Measurements from ENCODE around the gene CYRIA.

The CYRIA gene

GRCh38 chr2:16669388-16669787, 3.8 kb upstream of the CYRIA start:
- DNase-seq (ENCODE audit: low read depth in 3 of 3): no peak

- DNase-seq (ENCODE audit: low read depth in 3 of 3): no peak
Measured at GRCh38 chr2:16666449-16666801, 791 bp upstream of the CYRIA start.

DNA sequence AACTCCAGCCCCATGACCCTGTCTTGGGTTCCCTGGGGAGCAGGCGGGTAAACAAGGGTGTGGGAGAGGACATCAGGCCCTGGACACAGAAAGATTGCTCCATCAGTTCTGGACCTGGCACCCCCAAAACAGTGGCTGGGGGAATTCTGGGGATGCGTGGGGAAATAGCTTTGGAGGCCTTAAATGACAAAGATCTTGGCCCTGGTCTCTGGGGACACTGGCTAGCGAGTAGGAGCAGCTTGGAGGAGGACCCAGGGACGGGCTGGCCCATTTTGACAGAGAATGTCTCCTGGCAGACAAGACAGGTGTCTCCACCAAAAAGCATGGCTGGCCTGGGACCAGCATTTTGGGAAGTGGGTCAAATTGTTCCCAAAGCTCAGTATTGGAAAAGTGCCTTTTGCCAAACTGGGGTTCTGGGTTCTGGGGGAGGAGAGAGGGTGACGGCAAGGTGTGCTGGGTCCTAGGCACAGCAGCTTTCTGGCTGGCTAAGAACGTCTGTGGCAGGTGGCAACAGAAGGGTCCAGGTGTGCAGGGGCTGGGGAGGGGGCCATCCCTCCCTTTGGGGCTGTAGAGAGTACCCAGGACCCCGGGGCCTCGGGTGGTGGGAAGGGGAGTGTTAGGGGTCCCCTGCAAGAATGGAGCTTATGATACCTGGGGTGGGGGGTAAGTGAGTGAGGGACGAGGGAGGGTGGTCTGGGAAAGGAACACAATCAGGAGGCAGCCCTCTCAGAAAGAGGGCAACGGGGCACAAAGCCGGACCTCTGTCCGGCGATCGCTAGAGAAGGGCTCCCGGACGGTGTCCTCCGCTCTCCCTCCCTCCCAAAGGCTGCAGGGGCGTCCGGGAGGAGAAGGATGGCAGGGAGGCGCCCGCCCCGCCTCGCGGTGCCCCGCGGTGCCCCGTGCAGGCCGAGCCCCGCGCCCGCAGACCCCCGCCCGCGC, 556 bp downstream of the CYRIA start:
- no peak for DNase-seq (ENCODE audit: low read depth in 3 of 3)

DNA sequence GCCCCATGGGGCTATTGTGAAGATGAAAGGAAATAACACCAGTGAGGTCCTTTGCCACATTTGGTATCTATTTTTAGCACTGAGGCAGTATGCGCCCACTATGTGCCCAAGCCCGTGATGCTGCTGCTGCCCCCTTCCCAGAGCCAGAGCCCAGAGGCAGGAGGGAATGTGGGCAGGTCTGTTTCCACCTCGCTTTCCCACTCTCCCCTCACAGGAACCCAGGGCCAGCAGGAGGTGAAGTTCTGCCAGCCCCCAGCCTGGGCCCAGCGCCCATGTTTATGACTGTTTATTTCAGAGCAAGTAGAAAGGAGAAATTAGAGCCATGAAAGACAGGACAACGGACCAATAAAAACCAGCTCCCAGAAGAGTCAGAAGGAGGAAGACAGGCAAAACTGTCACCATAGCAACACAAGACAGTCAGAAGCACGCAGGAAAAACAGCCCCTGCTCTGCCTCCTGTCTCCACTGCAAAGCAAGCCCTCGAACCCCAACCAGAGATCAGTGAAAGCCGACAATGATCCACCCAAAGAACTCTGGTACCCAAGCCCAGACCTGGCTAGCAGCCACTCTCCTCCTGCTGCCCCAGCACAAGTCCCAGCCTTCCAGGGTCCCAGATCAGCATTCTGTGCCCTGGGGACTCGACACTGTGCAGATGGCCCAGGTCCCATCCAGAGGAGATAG, 1.4 kb downstream of the CYRIA start:
- no peak for DNase-seq (ENCODE audit: low read depth in 3 of 3)

DNA sequence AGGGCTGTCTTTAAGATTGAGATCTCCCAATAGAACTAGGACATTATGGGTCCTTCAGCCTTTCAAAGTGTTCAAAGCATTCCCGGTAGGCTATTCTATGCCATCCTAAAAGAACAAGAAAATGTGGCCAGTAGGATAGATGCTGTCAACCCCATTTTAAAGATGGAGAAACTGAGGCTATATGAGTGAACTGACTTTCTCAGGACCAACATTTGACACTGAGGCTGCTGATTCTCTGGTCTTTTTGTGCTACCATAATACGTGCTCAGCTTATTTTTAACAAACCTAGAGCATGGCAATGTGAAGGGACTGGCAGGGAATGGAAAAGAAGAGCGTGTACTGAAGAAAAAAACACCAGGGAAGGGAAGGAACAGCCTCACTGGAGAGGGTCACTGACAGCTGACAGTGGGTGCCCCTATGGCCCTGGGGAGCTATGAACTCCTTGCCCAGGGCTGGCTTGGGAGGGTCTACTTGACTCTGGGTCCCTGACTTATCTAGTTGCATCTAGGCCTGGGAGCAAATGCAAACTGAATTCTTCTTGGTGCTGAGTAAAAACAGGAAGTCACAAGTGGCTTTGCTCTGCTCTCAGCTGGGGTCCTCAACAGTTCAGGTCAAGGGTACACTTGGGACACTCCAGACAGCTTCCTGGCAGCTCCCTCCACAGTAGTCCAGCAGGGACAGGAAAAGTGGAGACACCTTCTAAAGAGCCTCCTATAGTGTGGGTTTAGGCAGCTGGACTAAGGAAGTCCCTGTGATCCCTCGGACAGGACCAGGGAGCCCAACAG, 2.3 kb downstream of the CYRIA start:
- DNase-seq (ENCODE audit: low read depth in 3 of 3): no peak

DNA sequence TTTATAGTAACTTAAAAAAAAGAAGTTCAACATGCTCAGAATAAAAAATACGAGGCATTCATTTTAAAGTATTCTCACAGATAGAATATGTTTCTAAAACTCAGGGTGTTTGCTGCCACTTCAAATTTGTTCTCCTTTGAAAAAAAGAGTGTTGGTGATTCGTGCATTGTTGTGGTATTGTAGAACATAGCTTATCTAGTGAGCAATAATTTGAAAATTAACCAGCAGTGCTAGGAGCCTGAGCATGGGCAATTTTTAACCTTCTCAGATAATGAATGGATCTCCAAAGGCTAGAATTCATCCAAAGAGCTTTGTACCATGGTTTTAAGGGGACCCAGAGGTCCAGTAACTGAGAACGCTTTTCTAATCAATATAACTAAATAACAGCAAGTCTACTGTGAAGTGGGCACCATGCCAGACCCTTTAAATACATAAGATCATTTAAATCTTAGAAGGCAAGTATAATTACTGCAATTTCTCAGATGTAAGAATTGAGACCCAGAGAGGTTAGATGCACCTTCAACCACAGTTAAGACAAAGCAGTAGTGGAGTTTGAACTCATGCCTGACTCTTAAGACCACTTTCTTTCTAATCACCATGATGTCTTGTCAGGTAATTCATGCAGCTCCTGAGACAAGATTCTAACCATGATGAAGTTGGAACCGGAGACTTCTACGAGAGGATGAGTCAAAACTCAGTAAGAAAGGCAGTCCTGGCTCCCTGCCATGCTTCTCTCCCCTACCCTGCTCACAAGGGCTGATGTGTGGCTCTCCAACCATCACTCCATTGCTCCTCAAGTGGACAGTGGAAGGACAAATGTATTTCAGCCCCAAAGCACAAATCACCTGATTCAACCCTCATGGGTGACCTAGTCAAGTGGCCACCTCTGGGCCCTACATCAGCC, 3.4 kb downstream of the CYRIA start:
- DNase-seq (ENCODE audit: low read depth in 3 of 3): no peak

DNA sequence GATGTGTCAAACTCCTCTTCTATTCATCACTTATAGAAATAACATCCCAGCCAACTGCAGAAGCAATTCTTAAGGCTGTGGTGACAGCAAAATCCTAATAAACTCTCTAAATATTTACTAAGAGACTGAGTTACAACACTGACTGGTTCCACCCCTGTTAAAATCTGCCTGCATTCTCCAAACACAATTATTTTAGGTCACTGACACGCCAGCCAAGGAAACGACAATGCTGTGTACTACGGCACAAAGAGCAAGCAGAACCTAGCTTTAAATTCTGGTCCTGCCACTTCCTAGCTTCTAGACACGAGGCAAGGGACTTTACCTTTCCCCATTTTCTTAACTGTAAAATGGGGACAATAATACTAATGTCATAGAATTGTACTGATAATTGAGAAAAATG, 4.1 kb downstream of the CYRIA start:
- DNase-seq (ENCODE audit: low read depth in 3 of 3): no peak

GRCh38 chr2:16660556-16660955, 5.1 kb downstream of the CYRIA start:
- no peak for DNase-seq (ENCODE audit: low read depth in 3 of 3)

DNA sequence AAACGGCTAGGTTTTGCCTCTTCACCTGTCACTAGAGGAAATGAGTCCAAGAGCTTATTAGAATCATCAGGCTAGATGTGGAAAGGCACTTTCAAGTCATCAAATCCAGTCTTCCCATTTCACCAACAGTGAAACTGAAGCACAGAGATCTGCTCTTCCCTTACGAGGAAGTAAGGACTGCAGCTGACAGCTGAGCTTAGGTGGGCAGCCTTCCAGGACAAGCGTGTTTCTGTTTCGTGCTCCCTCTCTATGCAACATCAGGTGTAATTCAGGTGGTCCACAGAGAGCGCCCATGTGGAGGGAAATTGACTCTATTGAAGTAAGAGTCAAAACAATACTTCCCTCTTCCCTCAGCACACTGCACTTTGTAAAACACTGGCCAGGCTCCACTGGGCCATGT, 5.5 kb downstream of the CYRIA start:
- no peak for DNase-seq (ENCODE audit: low read depth in 3 of 3)

- DNase-seq (ENCODE audit: low read depth in 3 of 3): no peak
Measured at GRCh38 chr2:16658076-16658739, 7.4 kb downstream of the CYRIA start.

DNA sequence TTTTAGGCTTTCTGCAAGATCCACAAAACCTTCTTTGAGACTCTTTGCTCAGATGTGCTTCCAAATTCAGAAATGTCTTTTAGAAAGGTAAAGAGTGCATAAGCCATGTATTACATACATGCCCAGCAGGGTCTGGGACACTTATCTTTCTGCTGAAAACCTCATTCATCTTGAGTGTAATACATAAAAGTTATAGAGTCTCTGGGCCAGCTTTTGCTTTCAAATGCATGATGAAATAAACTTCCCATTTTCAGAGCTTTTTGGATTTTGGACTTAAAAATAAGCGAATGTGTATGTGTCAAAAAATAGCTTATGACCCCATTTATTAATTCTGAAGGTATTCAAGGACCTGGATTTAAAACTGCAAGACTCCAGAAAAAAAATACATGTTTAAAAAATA, 8.0 kb downstream of the CYRIA start:
- DNase-seq (ENCODE audit: low read depth in 3 of 3): no peak

DNA sequence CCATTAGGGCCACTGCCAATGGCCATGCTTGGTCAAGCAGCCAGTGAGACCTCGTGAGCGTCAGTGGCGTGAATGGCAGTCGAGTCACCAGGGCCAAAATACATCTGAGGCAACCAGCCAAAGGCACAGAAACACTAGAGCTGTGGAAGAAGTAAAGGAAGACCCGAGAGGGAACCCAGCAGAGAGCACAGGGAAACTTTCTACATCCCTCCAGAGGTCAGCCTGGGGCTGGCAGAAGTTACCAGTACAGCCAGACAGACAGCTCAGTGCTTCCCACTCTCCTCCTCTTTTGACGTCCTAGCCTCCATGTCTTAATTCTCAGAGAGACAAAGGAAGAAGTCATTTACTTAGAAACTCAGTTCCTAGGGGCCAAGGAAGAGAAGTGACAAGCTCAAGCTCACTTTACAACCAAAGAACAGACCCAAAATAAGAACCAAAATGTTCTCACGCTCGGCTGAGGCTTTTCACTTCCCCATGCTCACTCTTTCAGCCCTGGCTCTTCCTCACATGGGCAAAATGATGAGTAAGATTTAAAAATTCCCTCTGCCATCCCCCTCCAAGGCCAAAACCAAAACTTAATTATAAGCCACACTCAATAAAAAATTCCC, 8.7 kb downstream of the CYRIA start:
- DNase-seq (ENCODE audit: low read depth in 3 of 3): no peak

- DNase-seq (ENCODE audit: low read depth in 3 of 3): no peak
Measured at GRCh38 chr2:16655905-16656642, 9.6 kb downstream of the CYRIA start.

GRCh38 chr2:16655445-16655837, 10.2 kb downstream of the CYRIA start:
- no peak for DNase-seq (ENCODE audit: low read depth in 3 of 3)

- DNase-seq (ENCODE audit: low read depth in 3 of 3): no peak
Measured at GRCh38 chr2:16654833-16655444, 10.7 kb downstream of the CYRIA start.

- DNase-seq (ENCODE audit: low read depth in 3 of 3): no peak
Measured at GRCh38 chr2:16653799-16654198, 11.8 kb downstream of the CYRIA start.

- DNase-seq (ENCODE audit: low read depth in 3 of 3): no peak
Measured at GRCh38 chr2:16653083-16653375, 12.6 kb downstream of the CYRIA start.

GRCh38 chr2:16652296-16653082, 13.1 kb downstream of the CYRIA start:
- DNase-seq (ENCODE audit: low read depth in 3 of 3): no peak

Data from stimulated activated CD4-positive, alpha-beta T cell treated with anti-CD3 and anti-CD28 coated beads, TNF-alpha, amount 100 ng/mL, for 24 hours (primary cell).